Breast epithelium (tissue), 3 donors: ENCODE data around the gene ANKH.

ENCODE experiments used
- CTCF ChIP-seq, 3 donors: fragments of 450-650 bp; IDR thresholded peaks; one replicate each; pipeline ENCODE4 v1.5.1; 2016 to 2017; ENCODE audit warnings: antibody characterized with exemption in 3 of 3, mild to moderate bottlenecking in 3 of 3, moderate library complexity in 3 of 3
- POLR2AphosphoS5 ChIP-seq, 3 donors: sonication (generic); formaldehyde crosslinking; IDR thresholded peaks; one replicate each; pipeline ENCODE4 v1.6.1; 2017; ENCODE audit warnings: antibody characterized with exemption in 3 of 3

- TF ChIP-seq CTCF (IDR thresholded peaks at IDR 0.05) (no peak), POLR2AphosphoS5 (IDR thresholded peaks at IDR 0.05) (no peak)
These were observed 198.1 kb downstream of the ANKH start for GRCh38 chr5:14673443-14673842.
